GM12878 (cell line): ENCODE data around the gene IL17B. TPM values are rescaled to one million over a fixed set of nuclear protein-coding genes. Genes with fewer than 3 reads are reported as not detected.
A peak's percentile ranks its signal among the peaks of the same experiment; 100 is the strongest.

Experiments
- BCL3 ChIP-seq: IDR thresholded peaks from 2 replicates; pipeline ENCODE4 v1.6.1; 2011; ENCODE audit warnings: borderline replicate concordance, low read depth, mild to moderate bottlenecking, moderate library complexity, low read length; ENCODE audit not compliant: insufficient read depth, poor library complexity, severe bottlenecking
- BMI1 ChIP-seq: fragments of 450-650 bp; IDR thresholded peaks from 2 replicates; pipeline ENCODE4 v1.6.1; 2016; ENCODE audit warnings: mild to moderate bottlenecking, moderate library complexity, borderline replicate concordance
- CTCF ChIP-seq, 3 experiments: IDR thresholded peaks in 2 of 3; conservative IDR thresholded peaks in 1 of 3; 2 replicates each; pipeline ENCODE4 v1.5.1; 2011; ENCODE audit warnings: low read depth in 3 of 3, low read length in 3 of 3, mild to moderate bottlenecking in 3 of 3, control low read depth in 2 of 3, moderate library complexity in 2 of 3, inconsistent platforms in 1 of 3, mixed read lengths in 1 of 3; ENCODE audit not compliant: control insufficient read depth in 2 of 3, insufficient read depth in 1 of 3; ENCODE audit errors: extremely low read depth in 1 of 3
- GABPA ChIP-seq: IDR thresholded peaks from 2 replicates; pipeline ENCODE4 v1.6.1; 2014; ENCODE audit warnings: antibody characterized with exemption, low read depth, mild to moderate bottlenecking, inconsistent platforms
- JUND ChIP-seq: IDR thresholded peaks from 2 replicates; pipeline ENCODE4 v1.6.1; 2012; ENCODE audit warnings: low read depth, mild to moderate bottlenecking, low read length, improper control_type of control experiment, moderate library complexity
- MLLT1 ChIP-seq: fragments of 450-650 bp; IDR thresholded peaks from 2 replicates; pipeline ENCODE4 v1.6.1; 2016; ENCODE audit warnings: mild to moderate bottlenecking
- NFIC ChIP-seq: IDR thresholded peaks from 2 replicates; pipeline ENCODE4 v1.6.1; 2012; ENCODE audit warnings: low read depth, mild to moderate bottlenecking, inconsistent platforms, low read length, moderate library complexity
- PML ChIP-seq: IDR thresholded peaks from 2 replicates; pipeline ENCODE4 v1.6.1; 2012; ENCODE audit warnings: low read length, inconsistent platforms
- RFX5 ChIP-seq: IDR thresholded peaks from 2 replicates; pipeline ENCODE4 v1.6.1; 2011; ENCODE audit warnings: low read depth, low read length, improper control_type of control experiment
- TAF1 ChIP-seq: IDR thresholded peaks from 2 replicates; pipeline ENCODE4 v1.6.1; 2011; ENCODE audit warnings: mild to moderate bottlenecking, low read depth, low read length, borderline replicate concordance
- TBL1XR1 ChIP-seq: IDR thresholded peaks from 2 replicates; pipeline ENCODE4 v1.6.1; 2012; ENCODE audit warnings: low read depth, low read length, improper control_type of control experiment
- WRNIP1 ChIP-seq: IDR thresholded peaks from 2 replicates; pipeline ENCODE4 v1.6.1; 2011; ENCODE audit warnings: low read depth, low read length, improper control_type of control experiment, borderline replicate concordance
- ZSCAN29 ChIP-seq: fragments of 450-650 bp; IDR thresholded peaks from 2 replicates; pipeline ENCODE4 v1.6.1; 2017; ENCODE audit warnings: mild to moderate bottlenecking, moderate library complexity
- polyA plus RNA-seq, 11 experiments: library from polyadenylated mRNA; depleted of rRNA in 4 of 11; unstranded in 6 of 11; stranded (reverse) in 5 of 11; fragments of >200 nt; fragmentation: Nextera tagmentation in 4 of 11; fragmentation: Illumina TruSeq in 1 of 11; extraction: Ambion mirVana in 4 of 11; extraction: Trizol in 1 of 11; gene quantifications; 1 replicate in 1 of 11; 2 replicates in 10 of 11; pipeline versions ENCODE4 v1.2.1 to v1.2.3, GENCODE V29; 2011 to 2016; ENCODE audit warnings: inconsistent platforms in 2 of 11, missing spikeins in 2 of 11, low read depth in 1 of 11
- total RNA-seq, 4 experiments: library from RNA; depleted of rRNA in 3 of 4; stranded (reverse); fragments of >200 nt in 3 of 4; fragmentation: Illumina TruSeq in 1 of 4; extraction: Trizol in 1 of 4; gene quantifications; 2 replicates each; pipeline versions ENCODE4 v1.2.1 to v1.2.3, GENCODE V29; 2013 to 2021
- TF ChIP-seq, protein P1 (sequence below): fragments of 450-650 bp; IDR thresholded peaks from 2 replicates; pipeline ENCODE4 v1.6.1; 2016; ENCODE audit warnings: mild to moderate bottlenecking, moderate library complexity, borderline replicate concordance
- TF ChIP-seq, protein P2 (sequence below): fragments of 450-650 bp; IDR thresholded peaks from 2 replicates; pipeline ENCODE4 v1.6.1; 2014; ENCODE audit warnings: mild to moderate bottlenecking
- TF ChIP-seq, protein P3 (sequence below): fragments of 450-650 bp; IDR thresholded peaks from 2 replicates; pipeline ENCODE4 v1.6.1; 2017; ENCODE audit warnings: mild to moderate bottlenecking, moderate library complexity

IL17B gene
- total and polyA plus RNA-seq, 10 of the 15 experiments (the other 5 are each of a cell fraction or from before 2014, with no cell fraction given) = not detected

GRCh38 chr5:149381986-149382338 lies 2.9 kb upstream of the IL17B start (continued):
- TF ChIP-seq, protein P1, sequence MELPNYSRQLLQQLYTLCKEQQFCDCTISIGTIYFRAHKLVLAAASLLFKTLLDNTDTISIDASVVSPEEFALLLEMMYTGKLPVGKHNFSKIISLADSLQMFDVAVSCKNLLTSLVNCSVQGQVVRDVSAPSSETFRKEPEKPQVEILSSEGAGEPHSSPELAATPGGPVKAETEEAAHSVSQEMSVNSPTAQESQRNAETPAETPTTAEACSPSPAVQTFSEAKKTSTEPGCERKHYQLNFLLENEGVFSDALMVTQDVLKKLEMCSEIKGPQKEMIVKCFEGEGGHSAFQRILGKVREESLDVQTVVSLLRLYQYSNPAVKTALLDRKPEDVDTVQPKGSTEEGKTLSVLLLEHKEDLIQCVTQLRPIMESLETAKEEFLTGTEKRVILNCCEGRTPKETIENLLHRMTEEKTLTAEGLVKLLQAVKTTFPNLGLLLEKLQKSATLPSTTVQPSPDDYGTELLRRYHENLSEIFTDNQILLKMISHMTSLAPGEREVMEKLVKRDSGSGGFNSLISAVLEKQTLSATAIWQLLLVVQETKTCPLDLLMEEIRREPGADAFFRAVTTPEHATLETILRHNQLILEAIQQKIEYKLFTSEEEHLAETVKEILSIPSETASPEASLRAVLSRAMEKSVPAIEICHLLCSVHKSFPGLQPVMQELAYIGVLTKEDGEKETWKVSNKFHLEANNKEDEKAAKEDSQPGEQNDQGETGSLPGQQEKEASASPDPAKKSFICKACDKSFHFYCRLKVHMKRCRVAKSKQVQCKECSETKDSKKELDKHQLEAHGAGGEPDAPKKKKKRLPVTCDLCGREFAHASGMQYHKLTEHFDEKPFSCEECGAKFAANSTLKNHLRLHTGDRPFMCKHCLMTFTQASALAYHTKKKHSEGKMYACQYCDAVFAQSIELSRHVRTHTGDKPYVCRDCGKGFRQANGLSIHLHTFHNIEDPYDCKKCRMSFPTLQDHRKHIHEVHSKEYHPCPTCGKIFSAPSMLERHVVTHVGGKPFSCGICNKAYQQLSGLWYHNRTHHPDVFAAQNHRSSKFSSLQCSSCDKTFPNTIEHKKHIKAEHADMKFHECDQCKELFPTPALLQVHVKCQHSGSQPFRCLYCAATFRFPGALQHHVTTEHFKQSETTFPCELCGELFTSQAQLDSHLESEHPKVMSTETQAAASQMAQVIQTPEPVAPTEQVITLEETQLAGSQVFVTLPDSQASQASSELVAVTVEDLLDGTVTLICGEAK = no peak
- no peak for TF ChIP-seq MLLT1
- no peak for TF ChIP-seq WRNIP1
- TF ChIP-seq JUND = no peak
- peak; percentile 83 to 90 (median 87) for TF ChIP-seq CTCF (IDR thresholded peaks at IDR 0.05 in 2 of 3, conservative IDR thresholded peaks at IDR 0.05 in 1 of 3; ENCODE audit: control insufficient read depth in 2 of 3, extremely low read depth in 1 of 3, insufficient read depth in 1 of 3, low read depth in 3 of 3, low read length in 3 of 3)
- no peak for TF ChIP-seq PML
- TF ChIP-seq TAF1 = no peak
- TF ChIP-seq GABPA = no peak
- no peak for TF ChIP-seq RFX5
- TF ChIP-seq NFIC = no peak
- no peak for TF ChIP-seq TBL1XR1
- no peak for TF ChIP-seq ZSCAN29
- TF ChIP-seq, protein P2, sequence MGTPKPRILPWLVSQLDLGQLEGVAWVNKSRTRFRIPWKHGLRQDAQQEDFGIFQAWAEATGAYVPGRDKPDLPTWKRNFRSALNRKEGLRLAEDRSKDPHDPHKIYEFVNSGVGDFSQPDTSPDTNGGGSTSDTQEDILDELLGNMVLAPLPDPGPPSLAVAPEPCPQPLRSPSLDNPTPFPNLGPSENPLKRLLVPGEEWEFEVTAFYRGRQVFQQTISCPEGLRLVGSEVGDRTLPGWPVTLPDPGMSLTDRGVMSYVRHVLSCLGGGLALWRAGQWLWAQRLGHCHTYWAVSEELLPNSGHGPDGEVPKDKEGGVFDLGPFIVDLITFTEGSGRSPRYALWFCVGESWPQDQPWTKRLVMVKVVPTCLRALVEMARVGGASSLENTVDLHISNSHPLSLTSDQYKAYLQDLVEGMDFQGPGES = no peak
- TF ChIP-seq, protein P3, sequence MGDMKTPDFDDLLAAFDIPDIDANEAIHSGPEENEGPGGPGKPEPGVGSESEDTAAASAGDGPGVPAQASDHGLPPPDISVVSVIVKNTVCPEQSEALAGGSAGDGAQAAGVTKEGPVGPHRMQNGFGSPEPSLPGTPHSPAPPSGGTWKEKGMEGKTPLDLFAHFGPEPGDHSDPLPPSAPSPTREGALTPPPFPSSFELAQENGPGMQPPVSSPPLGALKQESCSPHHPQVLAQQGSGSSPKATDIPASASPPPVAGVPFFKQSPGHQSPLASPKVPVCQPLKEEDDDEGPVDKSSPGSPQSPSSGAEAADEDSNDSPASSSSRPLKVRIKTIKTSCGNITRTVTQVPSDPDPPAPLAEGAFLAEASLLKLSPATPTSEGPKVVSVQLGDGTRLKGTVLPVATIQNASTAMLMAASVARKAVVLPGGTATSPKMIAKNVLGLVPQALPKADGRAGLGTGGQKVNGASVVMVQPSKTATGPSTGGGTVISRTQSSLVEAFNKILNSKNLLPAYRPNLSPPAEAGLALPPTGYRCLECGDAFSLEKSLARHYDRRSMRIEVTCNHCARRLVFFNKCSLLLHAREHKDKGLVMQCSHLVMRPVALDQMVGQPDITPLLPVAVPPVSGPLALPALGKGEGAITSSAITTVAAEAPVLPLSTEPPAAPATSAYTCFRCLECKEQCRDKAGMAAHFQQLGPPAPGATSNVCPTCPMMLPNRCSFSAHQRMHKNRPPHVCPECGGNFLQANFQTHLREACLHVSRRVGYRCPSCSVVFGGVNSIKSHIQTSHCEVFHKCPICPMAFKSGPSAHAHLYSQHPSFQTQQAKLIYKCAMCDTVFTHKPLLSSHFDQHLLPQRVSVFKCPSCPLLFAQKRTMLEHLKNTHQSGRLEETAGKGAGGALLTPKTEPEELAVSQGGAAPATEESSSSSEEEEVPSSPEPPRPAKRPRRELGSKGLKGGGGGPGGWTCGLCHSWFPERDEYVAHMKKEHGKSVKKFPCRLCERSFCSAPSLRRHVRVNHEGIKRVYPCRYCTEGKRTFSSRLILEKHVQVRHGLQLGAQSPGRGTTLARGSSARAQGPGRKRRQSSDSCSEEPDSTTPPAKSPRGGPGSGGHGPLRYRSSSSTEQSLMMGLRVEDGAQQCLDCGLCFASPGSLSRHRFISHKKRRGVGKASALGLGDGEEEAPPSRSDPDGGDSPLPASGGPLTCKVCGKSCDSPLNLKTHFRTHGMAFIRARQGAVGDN = no peak
- TF ChIP-seq BCL3 = no peak
- TF ChIP-seq BMI1 = no peak
